Medulla oblongata (tissue), 1 donor: ENCODE data around the gene RRN3.
"Not testable (repeated sequence)": the region's sequence is repeated elsewhere in the genome, so short reads cannot be mapped to it uniquely, and the experiment has no call there.

Experiments used
- DNase-seq: peaks from one replicate; pipeline ENCODE4 v3.0.0-alpha.2; 2015; ENCODE audit errors: extremely low spot score

Gene RRN3, protein sequence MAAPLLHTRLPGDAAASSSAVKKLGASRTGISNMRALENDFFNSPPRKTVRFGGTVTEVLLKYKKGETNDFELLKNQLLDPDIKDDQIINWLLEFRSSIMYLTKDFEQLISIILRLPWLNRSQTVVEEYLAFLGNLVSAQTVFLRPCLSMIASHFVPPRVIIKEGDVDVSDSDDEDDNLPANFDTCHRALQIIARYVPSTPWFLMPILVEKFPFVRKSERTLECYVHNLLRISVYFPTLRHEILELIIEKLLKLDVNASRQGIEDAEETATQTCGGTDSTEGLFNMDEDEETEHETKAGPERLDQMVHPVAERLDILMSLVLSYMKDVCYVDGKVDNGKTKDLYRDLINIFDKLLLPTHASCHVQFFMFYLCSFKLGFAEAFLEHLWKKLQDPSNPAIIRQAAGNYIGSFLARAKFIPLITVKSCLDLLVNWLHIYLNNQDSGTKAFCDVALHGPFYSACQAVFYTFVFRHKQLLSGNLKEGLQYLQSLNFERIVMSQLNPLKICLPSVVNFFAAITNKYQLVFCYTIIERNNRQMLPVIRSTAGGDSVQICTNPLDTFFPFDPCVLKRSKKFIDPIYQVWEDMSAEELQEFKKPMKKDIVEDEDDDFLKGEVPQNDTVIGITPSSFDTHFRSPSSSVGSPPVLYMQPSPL

DNA sequence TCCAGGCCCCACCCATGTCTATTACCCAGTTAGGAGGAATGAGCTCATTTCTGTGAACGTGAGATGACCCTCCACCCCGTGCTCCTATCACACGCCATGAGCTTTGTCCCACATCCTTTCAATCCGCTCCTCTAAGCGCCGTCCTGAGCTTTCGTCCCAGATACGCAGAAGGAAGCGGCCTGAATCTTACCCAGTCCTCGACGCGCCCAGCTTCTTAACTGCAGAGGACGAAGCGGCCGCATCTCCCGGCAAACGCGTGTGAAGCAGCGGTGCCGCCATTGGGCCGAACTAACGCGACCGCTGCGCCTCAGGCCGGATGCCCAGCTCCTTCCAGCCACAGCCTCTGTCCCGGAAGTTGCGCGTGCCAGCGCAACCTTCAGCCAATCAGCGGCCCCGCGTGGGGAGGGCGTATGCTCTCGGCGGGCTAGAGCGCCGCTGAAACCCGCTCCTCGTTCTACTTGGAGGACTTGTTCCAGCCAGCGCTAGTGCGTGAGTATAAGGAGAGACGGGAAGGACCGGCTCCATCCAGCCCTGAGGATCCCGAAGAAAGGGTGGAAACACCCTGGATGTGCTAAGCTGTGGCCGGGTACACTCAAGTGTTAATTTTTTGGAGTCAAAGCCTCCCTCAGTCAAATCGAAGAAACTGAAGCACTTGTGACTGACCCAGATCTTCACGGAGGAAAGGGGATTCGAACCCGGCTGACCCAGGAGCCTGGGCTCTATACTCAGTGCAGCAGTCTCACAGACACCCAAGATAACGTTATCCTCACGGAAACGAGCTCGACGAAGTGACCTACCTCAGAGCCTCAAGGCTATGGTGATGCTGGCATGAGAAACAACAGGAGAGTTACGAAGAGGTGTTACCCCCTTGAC lies at the start of gene RRN3:
TSS of gene RRN3 (minus strand) at position 318 of the 873 bp plus-strand sequence. CDS start at position 279, 39 bp downstream.
- peak; percentile 92 for DNase-seq

GRCh38 chr16:15143601-15144091 lies 49.6 kb upstream of the RRN3 start:
- not testable (repeated sequence) for DNase-seq

GRCh38 chr16:15142891-15143600 lies 49.0 kb upstream of the RRN3 start:
- not testable (repeated sequence) for DNase-seq

- DNase-seq: not testable (repeated sequence)
Observed at GRCh38 chr16:15142107-15142890, 48.2 kb upstream of the RRN3 start.

DNA sequence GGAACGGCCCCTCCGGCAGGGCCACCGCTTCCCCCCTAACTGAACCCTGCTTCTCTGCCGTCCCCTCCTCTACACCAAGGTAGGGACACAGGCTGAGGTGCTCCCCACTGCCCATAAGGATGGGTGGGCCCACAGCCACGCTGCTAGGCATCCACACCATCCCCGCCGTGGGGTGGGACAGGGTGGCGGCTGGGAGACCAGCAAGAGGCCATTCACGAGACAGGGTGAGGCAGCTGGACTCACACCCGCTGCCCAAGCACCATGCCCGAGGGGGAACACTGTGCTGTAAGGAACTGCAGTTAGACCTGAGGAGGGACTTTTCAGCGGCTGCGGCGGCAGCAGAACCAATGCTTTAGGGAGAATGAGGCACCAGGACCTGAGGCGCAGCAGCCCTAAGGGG lies 47.5 kb upstream of the RRN3 start:
- no peak for DNase-seq

DNA sequence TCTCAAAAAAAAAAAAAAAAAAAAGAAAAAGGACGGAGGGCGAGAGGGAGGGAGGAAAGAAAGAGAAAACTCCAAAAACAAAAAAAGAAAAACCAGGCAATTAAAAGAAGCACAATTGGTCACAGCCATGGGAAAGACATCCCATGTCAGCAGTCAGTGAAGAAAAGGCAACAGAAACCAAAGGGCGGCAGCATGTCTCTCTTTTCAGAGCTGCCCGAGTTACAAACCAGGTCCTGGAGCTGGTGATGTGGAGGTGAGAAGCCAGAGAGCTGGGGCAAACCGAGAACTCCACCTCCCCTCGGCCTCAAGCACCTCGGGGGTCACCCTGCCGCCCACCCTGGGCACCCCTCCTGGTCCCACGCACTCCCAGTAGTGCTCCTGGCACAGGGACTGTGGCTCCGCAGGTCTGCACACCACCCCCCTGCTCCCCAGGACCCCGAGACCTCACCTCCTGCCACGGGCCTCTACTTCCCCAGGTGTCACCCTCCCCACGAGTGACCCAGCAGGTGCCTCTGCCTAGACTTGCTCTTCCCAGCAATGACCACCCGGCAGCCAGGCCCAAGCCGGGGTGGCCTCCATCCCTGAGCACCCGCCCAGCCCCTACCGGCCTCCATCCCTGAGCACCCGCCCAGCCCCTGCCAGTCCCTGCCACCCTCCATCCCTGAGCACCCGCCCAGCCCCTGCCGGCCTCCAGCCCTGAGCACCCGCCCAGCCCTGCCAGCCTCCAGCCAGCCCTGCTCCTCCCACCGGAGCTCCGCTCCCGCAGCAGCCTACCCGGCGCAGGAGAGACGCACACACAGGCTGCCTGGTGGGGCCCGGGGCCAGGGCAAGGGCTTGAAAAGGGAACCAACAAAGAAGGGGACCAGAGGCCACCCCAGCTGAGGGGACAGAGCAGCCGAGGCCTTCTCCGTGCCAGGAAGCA lies 46.6 kb upstream of the RRN3 start:
- DNase-seq: peak; percentile 38

DNA sequence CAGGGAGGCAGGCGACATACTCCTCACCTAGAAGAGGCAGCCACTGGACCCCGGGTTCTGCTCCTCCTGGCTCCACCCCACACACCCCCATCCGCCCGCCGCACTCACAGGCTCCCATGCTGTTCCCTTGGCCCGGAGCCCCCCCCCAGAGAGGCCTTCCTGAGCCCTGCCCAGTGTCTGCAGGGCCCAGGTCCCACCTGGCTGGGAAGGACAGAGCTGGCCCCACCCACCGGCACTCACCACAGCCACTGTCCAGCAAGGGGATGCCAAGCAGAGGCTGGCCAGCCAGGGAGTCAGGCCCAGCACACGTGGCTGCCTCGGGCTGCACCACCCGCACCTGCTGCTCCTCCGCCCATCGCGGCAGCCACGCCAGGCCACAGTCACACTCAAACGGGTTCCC lies 43.4 kb upstream of the RRN3 start:
- not testable (repeated sequence) for DNase-seq

DNA sequence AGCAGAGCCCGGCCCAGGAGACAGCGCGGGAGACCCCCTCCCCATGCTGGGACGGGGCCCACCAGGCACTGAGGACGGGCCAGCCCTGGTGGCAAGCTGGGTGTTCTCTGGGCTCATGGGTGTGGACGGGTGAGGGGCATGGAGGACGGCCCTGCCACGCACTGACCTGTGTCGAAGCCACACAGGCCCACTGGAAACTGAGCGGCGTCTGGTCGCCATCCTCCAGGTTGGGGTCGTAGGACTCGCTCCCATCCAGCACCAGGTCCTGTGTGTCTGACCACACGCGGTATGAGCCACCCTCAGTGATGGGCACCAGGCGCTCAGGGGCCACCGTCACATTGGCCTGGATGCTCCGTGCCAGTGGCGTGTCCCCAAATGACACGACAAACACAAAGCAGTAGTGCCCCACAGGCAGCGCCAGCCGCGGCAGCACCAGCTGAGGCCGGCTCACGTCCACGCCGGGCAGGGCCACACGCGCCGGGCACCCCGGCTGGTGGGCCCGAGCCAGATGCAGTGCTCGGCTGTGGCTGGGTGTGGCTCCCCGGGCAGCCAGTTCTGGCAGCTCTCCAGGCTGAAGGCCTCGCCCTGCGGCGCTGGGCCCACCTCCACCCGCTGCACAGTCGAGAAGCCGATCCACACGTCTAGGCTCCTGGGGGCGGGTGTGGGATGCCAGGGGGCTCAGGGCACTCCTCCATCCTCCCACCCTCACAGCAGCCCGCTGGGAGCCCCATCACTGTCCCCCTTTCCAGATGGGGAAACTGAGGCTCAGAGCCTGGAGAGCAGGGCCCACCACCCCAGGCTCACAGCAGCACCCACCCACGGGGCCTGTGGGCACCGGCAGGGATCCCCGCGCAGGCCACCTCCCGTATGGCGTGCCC lies 41.6 kb upstream of the RRN3 start:
- not testable (repeated sequence) for DNase-seq

- not testable (repeated sequence) for DNase-seq
Observed at GRCh38 chr16:15134752-15135482, 40.8 kb upstream of the RRN3 start.

DNA sequence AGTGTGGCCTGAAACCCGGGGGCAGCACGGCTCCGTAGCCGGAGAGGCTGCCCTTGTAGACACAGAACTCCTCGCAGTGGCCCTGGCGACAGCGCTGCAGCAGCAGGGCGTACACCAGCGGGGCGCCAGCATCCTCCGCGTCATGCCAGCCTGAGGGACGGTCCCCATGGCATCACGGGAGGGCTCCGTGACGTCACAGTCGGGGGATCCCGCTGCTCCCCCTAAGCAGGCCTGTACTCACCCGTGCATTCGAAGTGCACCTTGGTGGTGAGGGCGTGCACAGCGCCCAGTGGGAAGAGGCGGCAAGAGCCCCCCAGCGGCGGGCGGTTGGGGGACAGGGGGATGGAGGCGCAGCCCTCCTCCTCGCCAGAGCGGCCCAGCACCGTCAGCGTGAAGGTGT lies 39.5 kb upstream of the RRN3 start:
- not testable (repeated sequence) for DNase-seq

GRCh38 chr16:15132719-15133428 lies 38.8 kb upstream of the RRN3 start:
- DNase-seq: not testable (repeated sequence)

- not testable (repeated sequence) for DNase-seq
Observed at GRCh38 chr16:15130943-15131700, 37.0 kb upstream of the RRN3 start.

DNA sequence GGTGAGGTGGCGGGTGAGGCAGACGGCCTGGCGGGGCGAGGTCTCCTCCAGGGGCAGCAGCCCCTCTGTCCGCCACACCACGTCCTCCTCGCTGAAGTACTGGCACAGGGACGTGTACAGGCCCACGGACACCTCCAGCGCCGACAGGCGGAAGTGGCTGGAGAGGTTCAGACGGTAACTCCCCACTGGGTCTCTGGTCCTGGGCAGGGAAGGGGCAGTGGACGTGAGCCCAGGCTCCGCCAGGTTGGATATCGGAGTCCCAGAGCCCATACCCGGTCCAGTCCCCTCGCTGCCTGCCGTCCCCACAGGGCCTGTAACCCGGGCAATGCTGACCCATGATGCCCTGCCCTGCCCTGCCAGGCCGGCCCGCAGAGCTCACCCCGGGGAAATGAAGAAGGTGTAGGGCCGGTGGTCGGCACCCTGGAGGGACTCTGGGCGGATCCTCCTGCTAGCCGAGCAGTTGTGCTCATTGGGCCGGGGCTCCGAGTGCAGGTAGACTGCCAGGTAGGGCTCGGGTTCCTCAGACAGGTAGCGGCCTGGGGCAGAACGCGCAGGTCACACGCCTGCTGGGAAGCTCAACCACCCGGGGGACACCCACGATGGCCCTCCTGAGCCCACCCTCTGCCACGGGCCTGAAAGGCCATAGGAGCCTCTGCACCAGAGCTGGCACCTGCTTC lies 36.3 kb upstream of the RRN3 start:
- DNase-seq: not testable (repeated sequence)

- DNase-seq: not testable (repeated sequence)
Observed at GRCh38 chr16:15127641-15128425, 33.8 kb upstream of the RRN3 start.
